ENCODE measurements around the gene GINS1.

The GINS1 gene

GRCh38 chr20:25454153-25454900 is 46.9 kb downstream of the GINS1 start:
- H3K4me3 ChIP-seq (ENCODE audit: low read depth, low read length), result no peak overlapping the region
- no peak for TF ChIP-seq CTCF (IDR thresholded peaks at IDR 0.05; ENCODE audit: low read depth, low read length, missing control alignments)
- DNase-seq (ENCODE audit: low read depth), result no peak

GRCh38 chr20:25457886-25458680 is 50.6 kb downstream of the GINS1 start:
- DNase-seq (ENCODE audit: low read depth), result no peak
- H3K4me3 ChIP-seq (ENCODE audit: low read depth, low read length), result no peak overlapping the region
- no peak for TF ChIP-seq CTCF (IDR thresholded peaks at IDR 0.05; ENCODE audit: low read depth, low read length, missing control alignments)

- H3K4me3 ChIP-seq (ENCODE audit: low read depth, low read length), result no peak overlapping the region
- no peak for TF ChIP-seq CTCF (IDR thresholded peaks at IDR 0.05; ENCODE audit: low read depth, low read length, missing control alignments)
- no peak for DNase-seq (ENCODE audit: low read depth)
These were observed 51.8 kb downstream of the GINS1 start for GRCh38 chr20:25459111-25459830.

GRCh38 chr20:25459916-25460535 is 52.6 kb downstream of the GINS1 start:
- no peak overlapping the region for H3K4me3 ChIP-seq (ENCODE audit: low read depth, low read length)
- TF ChIP-seq CTCF (IDR thresholded peaks at IDR 0.05; ENCODE audit: low read depth, low read length, missing control alignments), result no peak
- DNase-seq (ENCODE audit: low read depth), result no peak

- TF ChIP-seq CTCF (IDR thresholded peaks at IDR 0.05; ENCODE audit: low read depth, low read length, missing control alignments), result no peak
- no peak for DNase-seq (ENCODE audit: low read depth)
- no peak overlapping the region for H3K4me3 ChIP-seq (ENCODE audit: low read depth, low read length)
These were observed 53.2 kb downstream of the GINS1 start for GRCh38 chr20:25460566-25461280.

- H3K4me3 ChIP-seq (ENCODE audit: low read depth, low read length), result no peak overlapping the region
- no peak for TF ChIP-seq CTCF (IDR thresholded peaks at IDR 0.05; ENCODE audit: low read depth, low read length, missing control alignments)
- no peak for DNase-seq (ENCODE audit: low read depth)
These were observed 53.8 kb downstream of the GINS1 start for GRCh38 chr20:25461281-25461650.
